ENCODE measurements around the gene RANBP10.
"Not testable (repeated sequence)": the region's sequence is repeated elsewhere in the genome, so short reads cannot be mapped to it uniquely, and the experiment has no call there.

The RANBP10 gene

DNA sequence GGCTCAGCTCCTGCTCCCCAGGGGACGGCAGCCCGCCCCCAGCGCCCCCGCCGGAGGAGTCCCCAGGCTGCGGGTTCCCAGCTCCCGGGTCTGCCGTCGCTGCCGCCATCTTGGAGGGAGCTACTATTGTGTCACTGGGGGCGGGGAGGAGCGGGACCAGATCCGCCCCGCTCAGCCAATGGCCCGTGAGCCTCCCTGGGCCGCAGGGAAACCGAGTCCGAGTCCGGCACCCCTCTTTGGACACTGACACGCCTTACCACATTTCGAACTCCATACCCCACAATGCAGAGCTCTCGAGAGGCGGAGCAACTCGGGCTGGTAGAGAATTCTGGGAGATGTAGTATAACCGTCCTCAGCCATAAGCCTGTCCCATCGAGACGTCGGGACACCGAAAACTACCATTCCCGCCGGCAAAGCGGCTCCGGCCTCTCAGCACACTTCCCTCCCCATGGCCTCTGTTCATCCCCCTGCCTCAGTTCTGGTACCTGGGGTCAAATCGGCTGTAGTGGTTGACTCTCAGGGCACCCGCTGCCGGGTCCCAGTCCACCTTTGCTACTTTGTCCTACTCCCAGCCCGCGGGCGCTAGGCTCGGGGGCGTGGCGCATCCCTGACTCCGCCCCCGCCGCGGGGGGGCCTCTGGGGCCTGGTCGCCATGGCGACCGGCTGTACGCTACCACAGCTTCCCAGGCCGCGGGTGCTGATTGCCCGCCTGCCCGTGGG is at the start of gene RANBP10, which contains the start of gene TSNAXIP1:
TSS of gene RANBP10 (minus strand) at position 133 of the 720 bp plus-strand sequence. CDS start at position 109, 24 bp downstream.
TSS of gene TSNAXIP1 (plus strand) at position 462 of the 720 bp plus-strand sequence. CDS start 261 bp downstream, outside the sequence.
- DNase-seq, result peak; percentile 96

DNA sequence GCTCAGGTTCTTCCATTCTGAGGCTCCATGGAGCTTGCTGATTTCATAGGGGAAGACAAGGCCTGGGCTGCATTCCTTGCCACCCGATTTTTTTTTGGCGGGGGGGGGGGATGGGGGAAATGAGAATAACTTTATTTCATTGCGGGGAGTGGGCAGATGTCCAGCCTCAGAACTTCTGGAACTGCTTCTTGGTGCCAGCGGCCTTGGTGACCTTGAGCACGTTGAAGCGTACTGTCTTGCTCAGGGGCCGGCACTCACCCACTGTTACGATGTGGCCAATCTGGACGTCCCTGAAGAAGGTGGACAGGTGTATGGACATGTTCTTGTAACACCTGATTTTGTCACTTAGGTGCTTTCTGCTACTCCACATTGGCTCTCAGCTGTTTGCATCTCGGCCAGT is 49.4 kb upstream of the RANBP10 start:
- DNase-seq, result no peak

GRCh38 chr16:67853670-67854069 is 47.3 kb upstream of the RANBP10 start:
- DNase-seq, result no peak

DNA sequence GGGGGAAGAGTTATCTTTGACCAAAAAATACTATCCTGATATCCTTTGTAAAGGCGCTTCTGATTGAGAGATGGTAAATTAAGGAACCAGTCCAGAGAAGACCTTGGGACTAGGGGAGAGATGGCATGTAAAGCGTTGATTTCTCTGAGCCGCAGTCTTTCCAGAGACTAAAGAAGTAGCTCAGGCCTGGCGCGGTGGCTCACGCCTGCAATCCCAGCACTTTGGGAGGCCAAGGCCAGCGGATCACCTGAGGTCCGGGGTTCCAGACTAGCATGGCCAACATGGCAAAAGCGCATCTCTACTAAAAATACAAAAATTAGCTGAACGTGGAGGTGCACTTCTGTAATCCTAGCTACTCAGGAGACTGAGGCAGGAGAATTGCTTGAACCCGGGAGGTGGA is 41.8 kb upstream of the RANBP10 start:
- DNase-seq, result no peak

GRCh38 chr16:67847064-67847861 is 40.9 kb upstream of the RANBP10 start, which contains the start of gene CENPT:
Gene CENPT (minus strand): TSS chr16:67847693. CDS start chr16:67833859, 13,834 bp downstream.
- no peak for DNase-seq

- DNase-seq, result peak; percentile 96
These were observed 40.1 kb upstream of the RANBP10 start, which contains the start of gene NUTF2 for GRCh38 chr16:67846320-67847063. Gene NUTF2 (plus strand): TSS chr16:67846933. CDS start chr16:67865131, 18,198 bp downstream.

- DNase-seq, result no peak
These were observed 39.6 kb upstream of the RANBP10 start for GRCh38 chr16:67846063-67846319.

GRCh38 chr16:67845291-67846062 is 39.1 kb upstream of the RANBP10 start:
- no peak for DNase-seq

DNA sequence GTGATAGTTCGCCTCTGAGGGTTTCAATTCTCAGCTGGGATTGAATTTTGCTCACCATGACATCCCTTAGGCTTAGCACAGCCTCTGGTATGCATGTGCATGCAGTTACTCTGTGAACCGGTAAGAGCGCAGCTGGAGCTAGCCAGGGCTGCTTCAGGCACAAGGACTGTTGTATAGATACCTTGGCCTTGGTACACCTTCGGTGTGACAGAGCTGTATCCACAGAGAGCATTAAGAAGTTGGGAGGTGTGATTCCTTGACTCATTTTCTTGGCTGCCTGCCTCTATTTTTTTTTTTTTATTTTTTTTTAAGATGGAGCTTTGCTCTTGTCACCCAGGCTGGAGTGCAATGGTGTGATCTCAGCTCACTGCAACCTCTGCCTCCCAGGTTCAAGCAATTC is 38.1 kb upstream of the RANBP10 start:
- no peak for DNase-seq

GRCh38 chr16:67843343-67843765 is 37.0 kb upstream of the RANBP10 start:
- DNase-seq, result no peak

- DNase-seq, result peak; percentile 67
These were observed 36.4 kb upstream of the RANBP10 start for GRCh38 chr16:67842509-67843342.

- DNase-seq, result peak; percentile 94
These were observed 35.6 kb upstream of the RANBP10 start, which contains the start of gene THAP11 for GRCh38 chr16:67841816-67842508. Gene THAP11 (plus strand): TSS chr16:67842320. CDS start chr16:67842555, 235 bp downstream.

DNA sequence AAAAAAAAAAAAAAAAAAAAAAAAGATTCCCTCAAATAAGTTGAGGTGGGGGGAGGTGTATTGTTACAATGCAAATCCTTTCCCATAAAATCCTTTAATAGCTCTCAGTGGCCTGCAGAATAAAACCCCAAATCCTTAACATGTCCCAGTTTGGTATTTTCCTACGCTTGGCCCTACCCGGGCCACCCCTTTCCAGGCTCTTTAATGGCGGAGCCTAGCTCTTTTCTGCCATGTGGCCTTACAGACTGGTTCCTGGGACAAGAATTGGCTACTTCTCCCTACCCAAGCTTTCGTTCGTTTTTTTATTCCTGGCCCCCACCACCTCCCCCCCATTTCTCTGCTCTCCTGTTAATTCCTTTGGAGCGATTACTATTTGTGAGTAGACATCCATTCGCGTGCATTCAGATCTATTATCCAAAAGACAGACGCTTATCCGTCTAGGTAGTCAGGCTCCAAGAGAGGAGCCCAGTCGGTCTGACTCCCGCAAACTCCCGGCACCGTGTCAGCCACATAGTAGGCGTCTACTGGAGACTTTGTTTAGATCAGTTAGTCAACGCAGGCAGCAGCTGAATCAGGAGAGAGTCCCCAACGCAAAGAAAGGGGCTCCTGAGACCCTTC is 34.9 kb upstream of the RANBP10 start:
- no peak for DNase-seq

DNA sequence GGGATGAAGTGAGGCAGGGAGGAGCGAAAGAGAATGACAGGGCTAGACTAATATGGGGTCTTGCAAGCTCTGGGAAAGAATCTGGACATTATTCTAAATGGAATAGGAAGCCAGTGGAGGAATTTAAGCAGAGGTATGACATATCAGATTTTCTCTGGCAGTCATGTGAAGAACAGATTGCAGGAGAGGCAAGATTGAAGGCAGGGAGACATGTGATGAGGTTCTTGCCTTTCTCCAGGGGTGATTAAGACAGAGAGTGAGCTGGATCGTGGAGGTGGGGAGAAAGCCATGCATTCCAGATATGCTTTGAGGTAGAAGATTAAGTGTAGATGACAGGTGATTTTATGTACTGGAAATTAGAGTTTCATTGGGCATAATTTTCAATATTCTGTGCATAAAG is 31.5 kb upstream of the RANBP10 start:
- DNase-seq, result no peak

DNA sequence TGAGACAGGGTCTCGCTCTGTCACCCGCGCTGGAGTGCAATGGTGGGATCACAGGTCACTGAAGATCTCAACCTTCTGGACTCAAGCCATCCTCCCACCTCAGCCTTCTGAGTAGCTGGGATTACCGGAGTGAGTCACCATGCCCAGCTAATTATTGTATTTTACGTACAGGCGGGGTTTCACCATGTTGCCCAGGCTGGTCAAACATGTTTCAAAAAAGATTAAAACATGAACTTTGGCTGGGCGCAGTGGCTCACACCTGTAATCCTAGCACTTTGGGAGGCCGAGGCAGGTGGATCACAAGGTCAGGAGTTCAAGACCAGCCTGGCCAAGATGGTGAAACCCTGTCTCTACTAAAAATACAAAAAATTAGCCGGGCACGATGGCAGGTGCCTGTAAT is 30.8 kb upstream of the RANBP10 start:
- DNase-seq, result not testable (repeated sequence)

DNA sequence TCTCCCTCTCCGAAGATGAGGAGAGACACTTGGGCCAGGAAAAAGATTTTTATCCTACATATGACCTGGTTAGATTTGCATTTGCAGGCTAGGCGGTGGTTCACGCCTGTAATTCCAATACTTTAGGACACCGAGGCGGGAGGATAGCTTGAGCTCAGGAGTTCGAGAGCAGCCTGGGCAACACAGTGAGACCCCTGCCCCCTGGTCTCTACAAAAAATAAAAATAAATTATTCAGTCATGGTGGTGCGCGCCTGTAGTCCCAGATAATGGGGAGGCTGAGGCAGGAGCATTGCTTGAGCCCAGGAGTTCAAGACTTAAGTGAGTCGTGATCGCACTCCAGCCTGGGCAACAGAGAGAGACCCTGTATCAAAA is 27.9 kb upstream of the RANBP10 start:
- DNase-seq, result no peak

GRCh38 chr16:67833415-67834241 is 27.3 kb upstream of the RANBP10 start:
- DNase-seq, result peak; percentile 92

DNA sequence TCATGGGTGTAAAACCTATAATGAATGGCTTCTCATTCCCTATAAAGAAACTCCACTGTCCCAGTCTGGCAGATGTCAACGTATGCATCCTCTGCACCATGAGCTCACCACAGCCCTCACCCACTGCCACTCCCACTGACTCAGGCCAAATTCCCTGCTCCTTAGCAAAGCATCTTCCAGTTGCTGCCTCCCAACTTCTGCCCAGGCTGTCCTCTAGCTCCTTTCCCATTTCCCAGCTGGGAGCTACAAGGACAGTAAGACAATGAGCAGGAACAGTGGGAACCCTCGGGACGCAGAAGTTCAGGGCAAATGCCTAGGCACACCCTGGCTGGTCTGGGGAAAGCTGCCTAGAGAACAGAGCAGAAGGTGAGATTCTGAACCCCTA is 26.7 kb upstream of the RANBP10 start:
- DNase-seq, result no peak

- no peak for DNase-seq
These were observed 22.3 kb upstream of the RANBP10 start for GRCh38 chr16:67828651-67829050.

Data from activated naive CD4-positive, alpha-beta T cell treated with anti-CD3 and anti-CD28 coated beads, Interleukin-2, amount 50 U/mL, for 16 hours (primary cell).